ACHN (cell line): Measurements from ENCODE around the gene WFIKKN2.
A peak's percentile ranks its signal among the peaks of the same experiment; 100 is the strongest.

Experiments
- DNase-seq: peaks from one replicate; pipeline ENCODE4 v3.0.0-alpha.2; 2015
- in situ Hi-C: cut with HindIII; loops from 2 replicates; pipeline ENCODE4 v1.10.0; 2017; ENCODE audit warnings: low sequenced_read_pairs, low pct_ligation_motif_present, low pct_unique_long_range_greater_than_20kb

WFIKKN2 gene

DNA sequence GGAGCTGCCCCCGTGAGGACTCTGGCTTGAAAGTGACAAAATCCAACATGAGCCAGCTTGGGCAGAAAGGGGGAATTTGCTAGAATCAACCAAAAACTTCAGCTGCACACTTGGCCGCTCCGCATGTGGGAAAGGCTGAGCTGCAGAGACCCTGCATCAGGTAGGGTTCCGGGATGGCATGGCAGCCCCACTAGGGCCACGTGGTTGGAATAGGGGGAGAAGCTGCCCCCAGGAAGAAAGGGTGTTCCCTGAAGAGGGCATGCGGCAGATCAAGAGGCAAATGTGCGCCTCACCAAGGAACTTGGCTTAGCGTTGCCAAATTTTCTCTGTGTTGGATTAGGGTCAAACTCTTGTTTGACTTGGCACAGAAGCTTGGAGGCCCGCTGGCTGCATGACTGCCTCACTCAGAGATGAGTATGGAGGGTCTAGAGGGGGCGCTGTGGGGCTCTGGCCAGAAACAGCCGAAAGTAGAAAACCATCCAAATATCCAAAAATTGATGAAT, 29.2 kb upstream of the WFIKKN2 start:
- DNase-seq, result no peak
- in situ Hi-C loops, result no loop called here

DNA sequence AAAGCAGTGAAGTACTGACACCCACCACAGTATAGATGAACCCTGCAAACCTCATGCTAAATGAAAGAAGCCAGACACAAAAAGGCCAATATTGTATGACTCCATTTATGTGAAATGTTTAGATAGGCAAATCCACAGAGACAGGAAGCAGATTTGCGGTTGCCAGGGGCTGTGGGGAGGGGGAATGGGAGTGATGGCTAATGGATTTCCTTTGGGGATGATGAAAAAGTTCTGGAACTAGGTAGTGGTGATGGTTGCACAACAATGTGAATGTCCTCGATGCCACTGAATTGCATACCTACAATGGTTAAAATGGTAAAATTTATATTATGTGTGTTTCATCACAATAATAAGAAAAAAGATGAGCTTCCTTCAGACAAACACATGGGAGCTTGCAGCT, 28.4 kb upstream of the WFIKKN2 start:
- no peak for DNase-seq
- in situ Hi-C loops, result no loop called here

DNA sequence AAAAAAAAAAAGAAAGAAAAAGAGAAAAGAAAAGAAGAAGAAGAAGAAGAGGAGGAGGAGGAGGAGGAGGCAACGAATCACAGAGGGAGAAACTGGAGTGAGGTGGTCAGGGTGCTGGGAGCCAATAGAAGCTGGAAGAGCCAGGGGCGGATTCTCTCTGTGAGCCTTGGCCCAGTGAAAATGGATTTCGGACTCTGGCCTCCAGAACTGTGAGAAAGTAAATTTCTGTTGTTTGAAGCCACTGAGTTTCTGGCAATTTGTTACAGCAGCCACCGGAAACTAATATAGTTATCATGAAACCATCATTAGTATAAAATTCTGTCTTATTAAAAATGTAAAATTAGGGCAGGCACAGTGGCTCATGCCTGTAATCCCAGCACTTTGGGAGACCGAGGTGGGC, 27.7 kb upstream of the WFIKKN2 start:
- DNase-seq, result no peak
- in situ Hi-C loops, result no loop called here

DNA sequence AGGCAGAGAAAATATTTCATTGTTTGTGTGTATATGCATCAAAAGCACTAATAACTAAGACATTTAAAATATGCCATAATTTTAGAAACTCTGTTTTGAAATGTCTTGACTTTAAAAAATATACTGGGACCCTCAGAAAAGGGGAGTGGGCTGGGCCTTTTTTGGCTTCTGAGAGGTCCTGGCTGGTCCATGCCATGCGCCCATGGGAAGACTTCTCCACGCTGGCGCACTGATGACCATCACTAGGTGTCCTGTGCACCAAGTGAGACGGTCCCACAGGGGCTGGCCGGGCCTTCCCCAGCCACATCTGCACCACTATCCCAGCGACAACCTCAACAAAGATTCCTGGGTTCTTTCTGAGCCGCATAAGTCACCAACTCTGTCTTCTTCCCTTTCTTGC, 27.0 kb upstream of the WFIKKN2 start:
- in situ Hi-C loops, result no loop called here
- DNase-seq, result no peak

DNA sequence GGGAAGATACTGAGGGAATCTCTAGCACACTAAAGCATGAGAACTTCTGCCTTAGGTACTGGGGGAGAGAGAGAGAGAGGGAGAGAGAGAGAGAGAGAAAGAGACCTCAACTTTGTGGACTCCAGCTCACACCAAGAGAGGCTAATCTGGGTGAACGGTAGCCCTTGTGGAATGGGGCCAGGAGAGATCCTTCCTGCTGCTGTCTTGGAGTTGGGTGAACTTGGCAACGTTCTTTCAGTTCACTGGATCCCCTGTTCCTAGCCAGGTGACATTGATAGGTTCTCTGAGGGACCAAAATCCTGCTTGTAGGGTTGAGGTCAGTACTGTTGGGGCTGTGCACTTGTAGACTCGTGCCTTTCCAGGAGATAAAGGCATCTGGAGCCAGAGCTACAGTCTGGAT, 26.5 kb upstream of the WFIKKN2 start:
- in situ Hi-C loops, result no loop called here
- DNase-seq, result no peak

DNA sequence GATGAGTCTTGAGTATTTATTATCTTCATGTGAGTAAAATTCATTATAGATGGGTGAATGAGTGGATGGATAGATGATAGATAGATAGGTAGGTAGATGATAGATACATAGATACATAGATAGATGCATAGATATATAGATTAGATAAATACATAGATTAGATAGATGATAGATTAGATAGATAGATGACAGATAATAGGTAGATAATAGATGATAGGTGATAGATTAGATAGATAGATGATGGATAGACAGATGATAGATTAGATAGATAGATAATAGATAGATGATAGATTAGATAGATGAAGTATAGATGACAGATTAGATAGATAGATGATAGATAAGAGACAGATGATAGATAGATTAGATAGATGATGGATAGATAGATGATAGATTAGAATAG, 21.8 kb upstream of the WFIKKN2 start:
- no peak for DNase-seq
- in situ Hi-C loops, result no loop called here

DNA sequence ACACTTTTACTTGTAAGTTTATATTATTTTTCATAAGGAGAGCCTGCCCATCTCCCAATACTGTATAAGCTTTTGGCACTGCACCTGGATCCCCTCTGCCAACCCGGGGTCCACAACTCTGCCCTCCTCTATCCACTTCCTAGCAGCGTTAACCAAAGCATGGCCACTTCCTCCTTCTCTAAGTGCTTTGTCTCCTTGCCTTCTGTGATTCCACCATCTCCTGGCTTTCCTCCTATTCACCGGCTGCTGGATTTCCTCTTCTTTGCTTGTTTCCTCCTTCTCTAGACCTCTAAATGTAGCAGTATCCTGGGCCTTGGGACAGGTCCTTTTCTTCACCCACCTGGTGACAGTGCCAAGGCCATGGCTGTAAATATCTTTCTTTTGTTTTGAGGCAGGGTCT, 20.0 kb upstream of the WFIKKN2 start:
- no peak for DNase-seq
- in situ Hi-C loops, result no loop called here

DNA sequence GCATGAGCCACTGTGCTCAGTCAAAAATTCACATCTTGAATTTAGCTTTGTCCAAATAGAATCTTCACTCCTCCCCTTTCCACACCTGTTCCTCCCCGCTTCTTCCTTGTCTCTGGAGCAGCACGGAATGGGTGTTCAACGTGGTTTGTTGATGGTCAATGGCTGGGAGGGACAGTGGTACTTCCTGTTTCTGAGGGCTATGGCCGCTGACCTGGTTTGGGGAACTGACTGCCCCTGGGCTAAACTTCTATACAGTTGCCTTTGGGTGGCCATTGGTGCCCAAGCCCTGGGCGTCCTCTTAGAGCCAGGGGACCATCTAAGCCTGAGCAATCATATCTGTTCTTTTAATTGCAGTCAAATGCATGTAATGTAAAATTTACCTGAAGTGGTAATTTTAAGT, 19.1 kb upstream of the WFIKKN2 start:
- in situ Hi-C loops, result no loop called here
- DNase-seq, result no peak

DNA sequence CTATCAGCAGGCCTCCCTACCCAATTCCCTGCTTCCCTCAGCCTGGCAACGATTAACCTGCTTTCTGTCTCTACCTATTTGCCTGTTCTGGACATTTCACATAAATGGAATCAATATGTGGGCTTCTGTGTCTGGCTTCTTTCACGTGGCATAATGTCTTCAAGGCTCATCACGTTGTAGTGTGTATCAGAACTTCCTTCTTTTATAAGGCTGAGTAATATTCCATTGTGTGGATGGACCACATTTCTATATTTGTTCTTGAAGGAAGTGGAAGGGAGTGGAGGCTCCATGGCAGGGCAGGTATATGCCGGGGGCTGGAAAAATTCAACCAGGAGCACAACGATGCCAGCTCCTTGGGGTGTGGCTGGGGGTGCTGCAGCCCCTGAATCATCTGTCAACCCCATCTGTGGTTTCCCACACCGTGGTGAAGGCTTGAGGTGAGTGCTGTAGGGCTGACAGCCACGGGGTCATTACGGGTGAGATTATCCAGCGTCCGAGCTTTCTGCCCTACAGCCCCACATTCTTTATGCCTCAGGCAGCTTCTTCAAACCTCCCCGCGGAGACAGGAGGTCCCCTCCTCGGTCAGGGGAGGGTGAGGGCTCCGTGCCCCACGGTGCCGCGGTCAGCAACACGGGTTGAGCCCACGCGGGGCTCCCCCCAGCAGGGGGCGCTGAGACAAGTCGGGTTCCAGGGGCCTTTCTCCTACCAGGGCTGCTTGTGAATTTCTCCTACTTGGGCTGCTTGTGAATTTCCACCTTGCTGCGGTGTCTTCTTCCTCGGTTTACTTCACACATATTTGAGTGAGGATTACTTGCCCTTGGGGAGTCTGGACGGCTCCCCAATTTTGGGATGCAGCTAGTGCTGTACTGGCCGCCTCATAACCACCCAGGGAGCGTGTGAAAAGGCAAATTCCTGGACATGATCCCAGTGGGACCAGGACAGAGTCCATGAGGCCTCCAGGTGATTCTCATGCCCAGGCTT, 18.3 kb upstream of the WFIKKN2 start:
- in situ Hi-C loops, result no loop called here
- DNase-seq, result peak; percentile 53

DNA sequence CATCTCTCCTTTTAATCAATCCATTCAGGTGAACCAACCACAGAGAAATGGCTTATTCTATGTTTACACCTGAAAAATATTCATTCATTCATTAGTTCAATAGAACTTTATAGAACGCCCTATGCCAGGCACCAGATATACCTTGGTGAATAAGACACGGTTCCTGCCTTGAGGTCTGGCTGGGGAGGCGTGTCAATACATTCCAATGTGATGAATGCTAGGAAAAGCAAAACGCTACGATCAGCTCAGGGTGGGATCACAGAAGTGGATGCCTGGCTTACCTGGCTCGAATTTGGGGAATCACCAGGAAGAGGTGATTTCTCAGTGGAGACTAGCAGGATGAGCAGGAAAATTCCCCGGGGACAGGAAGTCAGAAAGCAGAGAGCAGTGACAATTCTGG, 17.5 kb upstream of the WFIKKN2 start:
- in situ Hi-C loops, result no loop called here
- DNase-seq, result peak; percentile 79

DNA sequence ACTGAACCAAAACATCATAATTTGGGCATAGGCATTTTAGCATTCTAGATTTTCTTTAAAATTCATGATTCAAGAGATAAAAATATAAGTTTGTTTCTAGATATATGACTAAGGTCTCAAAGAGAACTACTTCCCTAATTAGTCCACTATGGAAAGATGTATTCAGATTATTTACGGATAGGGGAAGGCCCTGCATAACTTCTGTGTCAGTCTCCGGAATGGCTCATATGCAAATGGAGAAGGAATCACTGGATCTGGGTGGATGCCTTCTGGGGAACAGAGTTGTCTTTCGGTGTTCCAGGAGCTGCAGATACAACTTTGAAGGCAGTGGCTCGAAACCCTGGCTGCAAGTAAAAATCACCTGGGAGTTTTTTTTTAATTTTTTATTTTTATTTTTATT, 17.1 kb upstream of the WFIKKN2 start:
- in situ Hi-C loops, result no loop called here
- no peak for DNase-seq

DNA sequence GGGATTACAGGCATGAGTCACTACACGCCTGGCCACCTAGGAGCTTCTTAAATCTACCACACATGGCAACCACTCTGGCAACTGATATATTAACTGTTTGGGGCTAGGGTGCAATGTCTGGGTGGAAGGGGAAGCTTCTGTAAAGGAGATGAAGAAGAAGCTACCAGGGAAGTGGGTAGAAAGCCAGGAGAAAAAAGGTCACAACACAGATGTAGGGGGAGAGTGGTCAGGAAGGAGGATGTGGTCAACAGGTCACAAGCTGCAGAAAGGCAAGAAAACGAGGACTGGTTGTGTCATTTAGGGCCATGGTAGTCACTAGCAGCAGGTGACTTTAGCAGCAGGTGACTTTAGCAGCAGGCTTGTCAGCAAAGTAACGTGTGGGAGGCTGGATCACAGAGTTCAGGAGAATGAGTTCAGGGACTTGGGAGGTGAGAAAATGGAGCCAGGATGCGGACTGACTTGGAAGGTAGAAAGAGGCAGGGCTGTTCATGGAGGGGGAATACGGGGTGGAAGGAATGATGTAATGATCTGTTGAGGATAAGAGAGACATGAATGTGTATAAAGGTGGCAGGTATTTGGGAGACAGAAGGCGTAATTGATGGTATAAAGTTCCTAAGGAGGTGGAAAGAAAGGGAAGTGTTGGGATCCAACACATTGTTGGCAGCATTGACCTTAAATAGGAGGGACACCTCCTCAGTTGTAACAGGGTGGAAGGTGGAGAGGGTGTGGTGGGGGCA, 16.3 kb upstream of the WFIKKN2 start:
- no peak for DNase-seq
- in situ Hi-C loops, result no loop called here

DNA sequence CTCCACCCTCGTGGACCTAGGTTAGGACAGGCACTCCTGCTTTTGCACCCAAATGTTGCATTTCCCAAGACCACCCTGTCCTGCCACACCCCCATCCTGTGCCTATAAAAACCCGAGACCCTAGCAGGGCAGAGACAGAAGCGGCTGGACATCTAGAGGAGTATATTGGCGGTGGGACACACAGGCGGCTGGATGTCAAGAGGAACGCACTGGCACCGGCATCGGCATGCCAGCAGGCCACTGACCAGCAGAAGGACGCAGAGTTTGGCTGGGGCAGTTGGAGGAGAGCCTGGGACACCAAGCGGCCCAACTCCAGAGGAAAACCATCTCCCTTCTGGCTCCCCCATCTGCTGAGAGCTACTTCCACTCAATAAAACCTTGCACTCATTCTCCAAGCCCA, 14.7 kb upstream of the WFIKKN2 start:
- DNase-seq, result no peak
- in situ Hi-C loops, result no loop called here

DNA sequence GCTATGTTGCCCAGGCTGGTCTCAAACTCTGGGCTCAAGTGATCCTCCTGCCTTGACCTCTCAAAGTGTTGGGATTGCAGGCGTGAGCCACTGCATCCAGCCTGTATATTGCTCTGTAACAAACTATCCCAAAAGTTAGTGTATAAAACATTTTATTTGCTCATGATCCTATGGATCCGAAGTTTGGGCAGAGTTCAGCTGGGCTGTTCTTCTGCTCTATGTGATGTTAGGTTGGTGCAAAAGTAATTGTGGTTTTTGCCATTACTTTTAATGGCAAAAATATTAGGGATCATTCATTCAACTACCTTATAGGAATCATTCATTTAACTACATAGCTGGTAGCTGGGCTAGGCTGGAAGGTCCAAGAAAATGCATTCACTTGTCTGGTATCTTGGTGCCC, 12.8 kb upstream of the WFIKKN2 start:
- no peak for DNase-seq
- in situ Hi-C loops, result no loop called here

DNA sequence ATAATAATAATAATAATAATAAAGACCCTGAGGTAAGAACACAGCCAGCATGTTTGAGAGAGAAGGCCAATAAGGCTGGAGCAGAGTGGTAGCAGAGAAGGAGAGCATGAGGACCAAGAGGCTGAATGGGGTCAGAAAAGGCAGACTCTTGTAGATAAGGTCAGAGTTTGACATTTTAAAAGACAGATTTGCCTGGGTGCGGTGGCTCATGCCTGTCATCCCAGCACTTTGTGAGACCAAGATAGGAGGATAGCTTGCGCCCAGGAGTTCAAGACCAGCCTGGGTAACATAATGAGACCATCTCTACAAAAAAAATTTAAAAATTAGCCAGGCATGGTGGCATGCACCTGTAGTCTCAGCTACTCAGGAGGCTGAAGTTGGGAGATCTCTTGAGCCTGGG, 11.0 kb upstream of the WFIKKN2 start:
- DNase-seq, result no peak
- in situ Hi-C loops, result no loop called here

DNA sequence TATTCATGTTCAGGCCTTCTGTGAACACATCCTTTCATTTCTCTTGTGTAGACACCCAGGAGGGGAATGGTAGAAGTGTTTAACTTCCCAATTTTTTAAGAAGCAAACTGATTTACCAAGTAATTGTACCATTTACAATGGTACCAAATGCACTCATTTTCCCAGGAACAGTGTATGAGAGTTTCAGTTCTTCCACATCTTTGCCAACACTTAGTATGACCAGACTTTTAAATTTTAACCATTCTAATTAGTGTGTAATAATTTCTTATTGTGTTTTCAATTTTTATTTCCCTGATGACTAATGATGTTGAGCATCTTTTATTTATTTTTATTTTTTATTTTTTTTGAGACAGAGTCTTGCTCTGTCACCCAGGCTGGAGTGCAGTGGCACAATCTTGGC, 10.2 kb upstream of the WFIKKN2 start:
- in situ Hi-C loops, result no loop called here
- DNase-seq, result no peak

DNA sequence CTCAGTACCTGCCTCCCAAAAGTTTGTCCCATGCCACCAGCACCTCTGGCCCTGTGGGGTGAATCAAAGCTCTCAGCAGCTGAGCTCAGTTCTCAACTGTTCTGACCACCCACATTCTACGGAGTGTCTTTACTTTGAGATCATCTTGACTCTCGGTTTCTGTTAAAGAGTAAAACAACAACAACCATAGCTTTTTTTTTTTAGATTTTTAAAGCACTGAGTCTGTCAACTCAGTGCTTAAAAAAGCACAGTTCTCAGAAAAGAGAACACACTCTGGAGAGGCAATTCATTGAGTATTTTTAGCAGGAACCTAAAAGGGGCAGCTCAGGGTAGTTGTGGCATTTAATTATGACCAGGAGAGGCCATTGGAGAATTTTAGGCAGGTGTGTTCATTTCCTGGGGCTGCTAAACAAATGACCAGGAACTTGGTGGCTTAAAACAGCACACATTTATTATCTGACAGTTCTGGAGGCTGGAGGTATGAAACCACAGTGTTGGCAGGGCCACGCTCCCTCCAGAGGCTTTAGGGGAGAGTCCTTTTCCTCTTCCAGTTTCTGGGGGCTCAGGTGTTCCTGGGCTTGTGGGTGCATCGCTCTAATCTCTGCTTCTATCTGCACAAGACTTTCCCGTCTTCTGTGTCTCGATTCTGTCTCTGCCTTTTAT, 6.7 kb upstream of the WFIKKN2 start:
- no peak for DNase-seq
- in situ Hi-C loops, result no loop called here

DNA sequence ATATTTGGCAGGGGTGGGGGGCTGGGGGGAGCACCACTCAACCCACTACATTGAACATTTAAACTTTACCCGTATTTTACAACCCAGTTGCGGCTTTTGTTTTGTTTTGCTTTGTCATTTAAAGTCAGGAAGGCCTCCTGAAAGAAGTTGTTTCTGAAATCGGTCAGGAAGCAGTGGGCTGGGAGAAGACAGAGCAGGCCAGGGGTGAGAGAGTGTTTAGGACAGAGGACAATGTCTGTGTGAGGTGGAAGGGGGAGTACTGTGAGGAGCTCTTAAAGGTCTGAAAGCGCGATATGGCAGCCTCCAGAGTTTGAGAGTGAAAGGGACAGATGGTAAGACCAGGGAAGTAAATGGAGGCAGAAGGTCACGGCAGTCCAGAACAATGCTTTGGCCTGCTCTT, 6.1 kb upstream of the WFIKKN2 start:
- in situ Hi-C loops, result no loop called here
- no peak for DNase-seq

DNA sequence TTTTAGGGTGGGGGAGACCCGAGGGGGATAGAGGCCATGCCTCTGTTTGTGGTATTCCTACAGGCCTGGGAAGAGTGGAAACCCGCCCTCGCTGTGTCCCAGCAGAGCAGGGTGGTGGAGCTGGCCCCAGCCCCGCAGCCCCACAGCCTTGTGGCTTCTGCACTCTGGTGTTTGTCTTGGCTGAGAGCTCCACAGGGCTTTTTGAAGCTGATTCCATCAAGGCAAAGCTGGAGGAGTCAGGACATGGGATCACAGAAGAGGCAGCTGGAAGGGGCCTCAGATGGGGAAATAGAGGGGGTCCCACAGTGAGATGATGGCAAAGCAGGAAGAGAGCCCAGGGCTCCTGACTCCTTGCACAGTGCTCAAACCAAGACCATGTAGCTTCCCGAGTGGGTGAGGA, 5.0 kb upstream of the WFIKKN2 start:
- in situ Hi-C loops, result no loop called here
- no peak for DNase-seq
